SK-N-SH treated with all-trans-retinoic acid at 6 μM for 48 hours (cell line): ENCODE results near the gene NUP93.

ENCODE experiments used
- CREB5 ChIP-seq: fragments of 250-450 bp; sonication (Bioruptor Pico); IDR thresholded peaks from 2 replicates; pipeline ENCODE4 v1.5.1; 2020; ENCODE audit warnings: low read depth, mild to moderate bottlenecking, moderate library complexity
- CSDC2 ChIP-seq: fragments of 250-450 bp; sonication (Bioruptor Pico); IDR thresholded peaks from 2 replicates; pipeline ENCODE4 v1.5.0; 2020; ENCODE audit warnings: mild to moderate bottlenecking, moderate library complexity

- TF ChIP-seq CSDC2 (CRISPR knock-in tag) (no peak), CREB5 (no peak)
Measured at GRCh38 chr16:56798955-56799354, 69.0 kb downstream of the NUP93 start.
